ENCODE results near the gene RBM7.

GRCh38 chr11:114362958-114363357, 37.5 kb upstream of the RBM7 start:
- no peak for TF ChIP-seq POLR2AphosphoS5 (IDR thresholded peaks at IDR 0.05)
- TF ChIP-seq, protein P1, sequence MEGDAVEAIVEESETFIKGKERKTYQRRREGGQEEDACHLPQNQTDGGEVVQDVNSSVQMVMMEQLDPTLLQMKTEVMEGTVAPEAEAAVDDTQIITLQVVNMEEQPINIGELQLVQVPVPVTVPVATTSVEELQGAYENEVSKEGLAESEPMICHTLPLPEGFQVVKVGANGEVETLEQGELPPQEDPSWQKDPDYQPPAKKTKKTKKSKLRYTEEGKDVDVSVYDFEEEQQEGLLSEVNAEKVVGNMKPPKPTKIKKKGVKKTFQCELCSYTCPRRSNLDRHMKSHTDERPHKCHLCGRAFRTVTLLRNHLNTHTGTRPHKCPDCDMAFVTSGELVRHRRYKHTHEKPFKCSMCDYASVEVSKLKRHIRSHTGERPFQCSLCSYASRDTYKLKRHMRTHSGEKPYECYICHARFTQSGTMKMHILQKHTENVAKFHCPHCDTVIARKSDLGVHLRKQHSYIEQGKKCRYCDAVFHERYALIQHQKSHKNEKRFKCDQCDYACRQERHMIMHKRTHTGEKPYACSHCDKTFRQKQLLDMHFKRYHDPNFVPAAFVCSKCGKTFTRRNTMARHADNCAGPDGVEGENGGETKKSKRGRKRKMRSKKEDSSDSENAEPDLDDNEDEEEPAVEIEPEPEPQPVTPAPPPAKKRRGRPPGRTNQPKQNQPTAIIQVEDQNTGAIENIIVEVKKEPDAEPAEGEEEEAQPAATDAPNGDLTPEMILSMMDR (IDR thresholded peaks at IDR 0.05): no peak
- no peak for TF ChIP-seq POLR2A (IDR thresholded peaks at IDR 0.05)
